ENCODE data around the gene OR4F15.

The OR4F15 gene

DNA sequence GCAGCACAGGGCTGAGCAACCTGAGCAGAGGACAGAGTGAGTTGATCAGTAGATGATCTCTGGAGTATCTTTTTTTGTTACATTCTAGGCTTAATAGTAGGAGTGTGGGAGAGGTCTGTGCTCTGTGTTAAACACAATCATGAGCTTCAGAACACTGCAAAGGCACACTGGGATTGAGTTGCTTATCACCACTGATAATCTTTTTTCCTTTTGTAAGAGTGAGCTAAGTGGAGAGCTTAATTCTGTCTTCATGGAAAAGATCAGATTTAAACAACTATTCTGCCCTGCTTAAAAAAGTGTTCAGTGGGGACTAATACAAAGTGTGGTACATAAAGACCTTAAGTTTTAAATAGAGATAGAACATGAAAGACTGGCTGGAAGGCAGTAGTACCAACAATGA is 7.6 kb upstream of the OR4F15 start:
- no peak for DNase-seq

DNA sequence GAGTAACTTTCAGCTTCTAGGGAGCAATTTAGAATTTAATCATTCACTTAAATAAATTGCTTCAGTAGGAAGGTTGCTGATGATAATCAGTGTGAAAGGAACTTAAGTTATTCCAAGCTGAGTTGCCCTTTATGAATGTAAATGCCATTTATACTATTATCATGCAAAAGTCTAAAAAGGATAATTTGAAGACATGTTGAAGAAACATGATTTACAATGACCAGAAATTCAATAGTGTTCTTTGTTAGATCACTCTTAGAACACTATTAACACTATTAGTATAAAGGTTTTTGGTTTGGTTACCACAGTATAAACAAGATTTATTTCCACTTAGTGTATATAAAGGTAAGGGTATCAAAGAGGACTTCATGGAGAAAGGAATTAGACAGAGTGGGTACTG is 7.1 kb upstream of the OR4F15 start:
- no peak for DNase-seq

DNA sequence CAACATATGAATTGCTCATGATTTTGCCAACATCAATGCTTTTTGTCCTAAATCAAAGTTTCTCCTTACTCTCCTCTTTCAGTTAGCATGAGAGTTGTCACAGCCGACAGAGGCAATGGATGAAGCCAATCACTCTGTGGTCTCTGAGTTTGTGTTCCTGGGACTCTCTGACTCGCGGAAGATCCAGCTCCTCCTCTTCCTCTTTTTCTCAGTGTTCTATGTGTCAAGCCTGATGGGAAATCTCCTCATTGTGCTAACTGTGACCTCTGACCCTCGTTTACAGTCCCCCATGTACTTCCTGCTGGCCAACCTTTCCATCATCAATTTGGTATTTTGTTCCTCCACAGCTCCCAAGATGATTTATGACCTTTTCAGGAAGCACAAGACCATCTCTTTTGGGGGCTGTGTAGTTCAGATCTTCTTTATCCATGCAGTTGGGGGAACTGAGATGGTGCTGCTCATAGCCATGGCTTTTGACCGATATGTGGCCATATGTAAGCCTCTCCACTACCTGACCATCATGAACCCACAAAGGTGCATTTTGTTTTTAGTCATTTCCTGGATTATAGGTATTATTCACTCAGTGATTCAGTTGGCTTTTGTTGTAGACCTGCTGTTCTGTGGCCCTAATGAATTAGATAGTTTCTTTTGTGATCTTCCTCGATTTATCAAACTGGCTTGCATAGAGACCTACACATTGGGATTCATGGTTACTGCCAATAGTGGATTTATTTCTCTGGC is 6.2 kb upstream of the OR4F15 start:
- no peak for DNase-seq

DNA sequence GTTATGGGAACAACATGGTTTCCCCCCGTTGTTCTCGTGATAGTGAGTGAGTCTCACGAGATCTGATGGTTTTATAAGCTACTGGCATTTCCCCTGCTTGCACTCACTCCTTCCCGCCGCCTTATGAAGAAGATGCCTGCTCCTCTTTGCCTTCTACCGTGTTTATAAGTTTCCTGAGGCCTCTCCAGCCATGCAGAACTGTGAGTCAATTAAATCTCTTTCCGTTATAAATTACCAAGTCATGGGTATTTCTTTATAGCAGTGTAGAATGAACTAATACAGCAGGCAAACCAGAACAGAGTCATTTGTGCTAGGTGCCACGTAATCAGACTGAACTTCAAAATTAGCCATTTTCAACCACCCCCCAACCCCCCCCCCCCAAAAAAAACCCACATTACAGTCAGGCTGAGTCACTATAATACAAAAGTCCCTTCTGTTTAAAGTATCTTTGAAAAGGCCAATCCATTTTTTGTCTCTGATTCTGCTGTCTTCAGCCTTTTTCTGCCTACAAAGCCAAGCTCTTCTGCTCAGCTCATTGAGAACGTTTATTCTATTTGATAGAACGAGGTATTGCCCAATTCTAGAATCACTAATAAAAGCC is 4.6 kb upstream of the OR4F15 start:
- no peak for DNase-seq

DNA sequence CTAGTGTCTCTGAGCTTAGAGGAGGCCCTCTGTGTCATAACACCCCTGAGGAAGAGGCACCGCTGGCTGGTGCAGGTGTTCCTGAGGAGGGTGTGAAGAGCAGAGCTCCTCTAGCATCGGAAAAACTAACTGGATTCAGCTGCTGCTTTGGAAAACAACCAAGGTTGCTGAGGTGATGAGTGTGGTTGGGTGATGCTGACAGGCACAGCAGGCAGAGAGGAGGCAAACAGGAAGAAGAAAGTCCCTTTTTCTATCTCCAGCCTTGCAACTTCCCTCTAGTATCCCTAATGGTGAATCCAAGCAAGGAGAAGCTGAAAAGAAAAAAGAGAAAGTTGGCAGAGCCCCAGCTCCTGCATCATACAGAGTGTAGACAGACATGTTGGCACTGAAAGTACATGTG is 3.8 kb upstream of the OR4F15 start:
- no peak for DNase-seq

DNA sequence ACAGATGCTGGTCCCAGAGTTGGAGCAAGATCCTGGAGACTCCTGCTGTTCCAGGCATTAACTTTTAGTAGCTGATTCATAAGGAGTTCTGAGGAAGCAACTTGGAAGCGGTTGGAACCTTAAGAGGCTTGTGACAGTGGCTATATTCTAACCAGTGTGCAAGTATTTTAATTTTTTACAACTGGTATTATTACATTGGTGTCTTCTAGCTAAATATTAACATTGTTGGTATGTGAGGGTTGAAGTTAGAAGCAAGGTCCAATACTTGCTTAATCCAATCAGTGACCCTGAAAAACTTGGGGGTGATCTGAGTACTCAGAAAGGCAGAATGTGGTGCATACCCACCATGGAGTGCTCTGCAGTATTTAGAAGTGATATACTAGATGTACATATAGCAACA is 1.5 kb upstream of the OR4F15 start:
- no peak for DNase-seq

DNA sequence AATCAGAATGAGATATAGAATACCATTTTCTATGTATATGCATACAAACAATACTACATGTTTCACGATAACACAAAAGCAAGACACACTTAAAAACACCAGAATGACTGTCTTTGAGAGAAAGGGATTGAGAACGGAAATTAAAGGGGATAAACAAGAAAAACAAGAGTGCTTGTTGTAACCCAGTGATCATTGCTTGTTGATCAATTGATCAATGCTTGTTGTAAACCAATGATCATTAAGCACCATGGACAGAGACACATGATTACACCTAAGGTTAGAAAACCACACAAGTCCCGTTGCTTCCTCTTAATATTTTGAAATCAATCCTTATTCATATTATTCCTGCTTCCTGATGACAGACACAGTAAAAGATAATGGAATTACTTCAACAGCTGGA is 1.1 kb upstream of the OR4F15 start:
- DNase-seq, result no peak

DNA sequence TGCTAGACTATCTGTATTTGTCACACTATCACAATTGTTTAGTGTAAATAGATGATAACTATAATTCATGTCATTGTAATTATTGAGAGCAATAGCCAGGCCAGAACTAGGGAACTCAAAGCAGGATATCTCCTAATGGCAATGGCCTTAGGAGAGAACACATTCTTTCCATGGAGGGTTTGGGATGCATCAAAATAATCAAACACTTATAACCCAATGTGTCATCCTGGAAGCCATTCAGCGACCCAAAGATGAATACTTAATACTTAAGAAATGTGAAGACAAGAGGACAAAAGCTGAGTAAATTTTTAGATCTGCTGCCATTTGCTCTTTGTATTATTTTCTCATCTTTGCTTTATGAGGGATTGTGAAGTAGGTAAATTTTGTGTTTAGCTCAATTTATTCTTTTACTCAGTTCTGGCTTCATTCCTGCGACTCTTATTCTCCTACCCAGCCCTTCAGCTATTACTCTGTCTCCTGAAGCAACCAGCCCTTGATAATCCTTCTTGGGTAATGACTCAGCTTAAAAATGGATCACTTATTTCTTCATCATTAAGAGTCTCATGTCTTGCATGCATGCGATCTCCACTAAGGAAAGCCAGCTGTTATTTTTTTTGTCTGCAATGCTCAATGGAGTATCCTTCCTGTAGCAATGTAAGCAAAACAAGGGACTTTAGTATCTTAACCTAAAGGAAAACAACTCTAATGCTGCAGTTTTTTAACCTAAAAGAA is 2.0 kb downstream of the OR4F15 start:
- DNase-seq, result no peak

DNA sequence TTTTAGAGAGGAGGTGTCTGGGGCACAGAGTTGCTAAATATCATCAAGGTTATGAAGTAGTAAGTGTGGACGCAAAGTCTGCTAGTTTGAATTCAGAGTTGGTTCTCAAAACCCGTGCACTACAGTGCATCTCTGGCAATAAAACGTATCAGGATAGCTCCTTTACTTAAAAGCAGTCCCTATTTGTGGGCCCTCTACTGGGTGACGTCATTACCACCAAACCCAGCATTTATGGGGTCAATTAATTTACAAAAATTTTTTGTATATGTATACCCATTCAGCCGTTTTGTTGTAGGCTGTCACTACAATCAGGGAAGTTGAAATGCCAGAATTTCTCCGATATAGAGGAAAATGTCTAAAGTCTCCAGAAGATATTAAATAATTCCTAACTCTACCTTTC is 8.8 kb downstream of the OR4F15 start:
- DNase-seq, result no peak

DNA sequence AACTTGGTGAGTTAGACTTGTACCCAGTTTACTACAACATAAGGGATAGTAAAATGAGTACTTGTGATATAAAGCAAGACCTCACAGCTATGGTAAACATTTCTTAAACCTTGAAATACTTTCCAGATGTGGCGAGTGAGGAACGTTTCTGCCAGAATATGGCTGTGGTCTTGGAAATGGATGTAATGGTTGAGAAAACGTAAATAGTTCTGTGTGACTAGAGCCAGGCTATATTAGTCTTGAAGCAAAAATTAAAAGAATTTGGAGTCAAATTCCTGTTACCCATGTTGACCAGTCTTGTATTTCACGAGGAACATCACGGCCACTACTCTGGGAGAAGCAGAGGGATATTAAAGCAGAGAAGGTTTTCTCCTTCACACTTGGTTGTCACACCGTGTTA is 15.3 kb downstream of the OR4F15 start:
- no peak for DNase-seq

DNA sequence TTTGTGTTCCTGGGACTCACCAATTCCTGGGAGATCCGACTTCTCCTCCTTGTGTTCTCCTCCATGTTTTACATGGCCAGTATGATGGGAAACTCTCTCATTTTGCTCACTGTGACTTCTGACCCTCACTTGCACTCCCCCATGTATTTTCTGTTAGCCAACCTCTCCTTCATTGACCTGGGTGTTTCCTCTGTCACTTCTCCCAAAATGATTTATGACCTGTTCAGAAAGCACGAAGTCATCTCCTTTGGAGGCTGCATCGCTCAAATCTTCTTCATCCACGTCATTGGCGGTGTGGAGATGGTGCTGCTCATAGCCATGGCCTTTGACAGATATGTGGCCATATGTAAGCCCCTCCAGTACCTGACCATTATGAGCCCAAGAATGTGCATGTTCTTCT is 16.8 kb downstream of the OR4F15 start:
- no peak for DNase-seq

DNA sequence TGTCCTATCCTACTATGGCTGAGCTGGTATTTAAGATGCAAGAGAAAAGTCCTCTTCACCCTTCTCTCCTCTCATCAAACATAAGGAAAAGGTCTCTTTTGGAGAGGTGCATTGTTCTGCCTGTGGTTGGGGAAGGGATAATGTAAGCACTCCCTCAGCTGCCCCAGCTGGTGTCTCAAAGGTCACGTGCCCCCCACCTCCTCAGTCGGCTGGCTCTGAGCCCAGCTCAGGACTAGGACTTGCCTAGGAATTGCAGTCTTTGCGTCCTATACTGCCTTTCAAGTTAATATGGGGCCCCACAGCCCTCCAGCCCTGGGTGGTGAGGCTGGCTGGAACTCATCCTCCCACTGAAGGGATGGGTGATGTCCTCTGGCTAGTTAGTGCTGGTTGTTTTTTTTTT is 29.7 kb downstream of the OR4F15 start:
- DNase-seq, result no peak

DNA sequence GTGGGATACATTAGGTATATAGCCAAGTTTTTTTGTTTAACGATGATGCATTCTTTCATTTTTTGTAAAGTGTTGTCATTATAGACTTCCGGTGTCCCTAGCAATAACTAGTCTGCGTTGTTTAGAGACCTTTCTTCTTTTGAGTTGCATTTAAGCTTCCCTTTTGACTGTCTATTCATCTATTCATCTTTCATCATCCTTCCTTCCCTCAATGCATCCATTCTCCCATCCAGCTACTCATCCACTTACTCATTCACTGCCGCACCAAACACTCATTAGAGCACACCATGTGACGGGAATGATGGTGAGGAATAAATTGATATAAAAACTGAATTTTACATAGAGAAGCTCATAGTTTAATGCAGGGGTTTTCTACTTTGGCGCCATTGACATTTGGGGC is 32.9 kb downstream of the OR4F15 start:
- DNase-seq, result no peak

DNA sequence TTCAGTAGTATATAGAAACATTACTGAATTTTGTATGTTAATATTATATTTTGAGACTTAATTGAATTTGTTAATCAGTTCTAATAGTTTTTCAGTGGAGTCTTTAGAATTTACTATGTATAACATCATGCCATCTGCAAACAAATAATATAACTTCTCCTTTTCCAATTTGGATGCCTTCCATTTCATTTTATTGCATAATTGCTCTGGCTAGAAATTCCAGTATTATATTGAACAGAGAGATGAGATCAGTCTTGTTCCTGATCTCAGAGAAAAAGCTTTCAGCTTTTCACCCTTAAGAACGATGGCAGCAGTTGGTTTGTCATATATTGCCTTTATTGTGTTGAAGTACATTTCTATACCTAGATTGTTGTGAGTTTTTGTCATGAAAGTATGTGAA is 40.4 kb downstream of the OR4F15 start:
- no peak for DNase-seq

Data from bone marrow (tissue), 2 donors.